Trophoblast cell (in vitro differentiated cells and primary cell): Measurements from ENCODE around the gene CEBPG.

ENCODE experiments used
- DNase-seq, 2 donors: peaks; one replicate each; pipeline ENCODE4 v3.0.0-alpha.2; 2016
- H2AFZ ChIP-seq: 2 replicates; pipeline ENCODE4 v1.6.1; 2013; ENCODE audit warnings: low read length, moderate library complexity, mild to moderate bottlenecking; ENCODE audit not compliant: insufficient read depth, poor library complexity
- H2AK5ac ChIP-seq: 2 replicates; pipeline ENCODE4 v1.6.1; 2013; ENCODE audit warnings: mild to moderate bottlenecking, low read length
- H2BK120ac ChIP-seq: 2 replicates; pipeline ENCODE4 v1.6.1; 2013; ENCODE audit warnings: low read length, mild to moderate bottlenecking, moderate library complexity; ENCODE audit not compliant: insufficient read depth, poor library complexity
- H2BK12ac ChIP-seq: 2 replicates; pipeline ENCODE4 v1.6.1; 2013; ENCODE audit warnings: mild to moderate bottlenecking, low read length, moderate library complexity
- H2BK5ac ChIP-seq: 2 replicates; pipeline ENCODE4 v1.6.1; 2013; ENCODE audit warnings: low read length, low read depth, moderate library complexity, mild to moderate bottlenecking; ENCODE audit not compliant: poor library complexity
- H3K14ac ChIP-seq: 2 replicates; pipeline ENCODE4 v1.6.1; 2013; ENCODE audit warnings: mild to moderate bottlenecking, low read length
- H3K18ac ChIP-seq: 2 replicates; pipeline ENCODE4 v1.6.1; 2013; ENCODE audit warnings: mild to moderate bottlenecking, low read length
- H3K23ac ChIP-seq: 2 replicates; pipeline ENCODE4 v1.6.1; 2013; ENCODE audit warnings: low read length
- H3K27ac ChIP-seq: 2 replicates; pipeline ENCODE4 v1.5.1; 2013; ENCODE audit warnings: low read depth, mild to moderate bottlenecking, inconsistent platforms, low read length, moderate library complexity
- H3K27me3 ChIP-seq: 2 replicates; pipeline ENCODE4 v1.6.1; 2013; ENCODE audit warnings: inconsistent platforms, mild to moderate bottlenecking, low read length, moderate library complexity; ENCODE audit not compliant: insufficient read depth
- H3K36me3 ChIP-seq, 2 experiments: 1 replicate in 1 of 2; 2 replicates in 1 of 2; pipeline ENCODE4 v1.6.1; 2013; ENCODE audit warnings: low read length in 2 of 2, mild to moderate bottlenecking in 2 of 2, moderate library complexity in 1 of 2; ENCODE audit not compliant: insufficient read depth in 2 of 2, control insufficient read depth in 1 of 2
- H3K4ac ChIP-seq: 2 replicates; pipeline ENCODE4 v1.6.1; 2013; ENCODE audit warnings: low read depth, mild to moderate bottlenecking, low read length, moderate library complexity
- H3K4me1 ChIP-seq, 2 experiments: 1 replicate in 1 of 2; 2 replicates in 1 of 2; pipeline ENCODE4 v1.6.1; 2013; ENCODE audit warnings: low read length in 2 of 2, mild to moderate bottlenecking in 2 of 2, moderate library complexity in 1 of 2; ENCODE audit not compliant: insufficient read depth in 2 of 2, control insufficient read depth in 1 of 2
- H3K4me2 ChIP-seq: 2 replicates; pipeline ENCODE4 v1.6.1; 2013; ENCODE audit warnings: inconsistent platforms, mild to moderate bottlenecking, low read length, moderate library complexity
- H3K4me3 ChIP-seq: 2 replicates; pipeline ENCODE4 v1.5.1; 2013; ENCODE audit warnings: mild to moderate bottlenecking, low read depth, low read length, inconsistent platforms
- H3K79me1 ChIP-seq: one replicate; pipeline ENCODE4 v1.6.1; 2013; ENCODE audit warnings: low read length
- H3K79me2 ChIP-seq: 2 replicates; pipeline ENCODE4 v1.6.1; 2013; ENCODE audit warnings: low read length, mild to moderate bottlenecking; ENCODE audit not compliant: control insufficient read depth, insufficient read depth, poor library complexity
- H3K9ac ChIP-seq: 2 replicates; pipeline ENCODE4 v1.6.1; 2013; ENCODE audit warnings: mild to moderate bottlenecking, low read length
- H3K9me3 ChIP-seq: 2 replicates; pipeline ENCODE4 v1.6.1; 2013; ENCODE audit warnings: low read depth, mild to moderate bottlenecking, control low read depth, inconsistent platforms, low read length; ENCODE audit not compliant: insufficient read depth
- H4K12ac ChIP-seq: 2 replicates; pipeline ENCODE4 v1.6.1; 2013; ENCODE audit warnings: low read depth, mild to moderate bottlenecking, low read length, moderate library complexity
- H4K8ac ChIP-seq: 2 replicates; pipeline ENCODE4 v1.6.1; 2013; ENCODE audit warnings: low read depth, mild to moderate bottlenecking, low read length, moderate library complexity
- H4K91ac ChIP-seq: one replicate; pipeline ENCODE4 v1.6.1; 2013; ENCODE audit warnings: low read depth, mild to moderate bottlenecking, low read length, moderate library complexity
- WGBS: extraction: QIAGEN DNeasy Blood & Tissue Kit; methylation state at CpG from one replicate; pipeline ENCODE4 v1.1.7; 2013; ENCODE audit warnings: missing lambda C conversion rate; ENCODE audit not compliant: insufficient read length, insufficient coverage; ENCODE audit errors: extremely low coverage; 5-methylcytosine and 5-hydroxymethylcytosine counted together

CEBPG gene

DNA sequence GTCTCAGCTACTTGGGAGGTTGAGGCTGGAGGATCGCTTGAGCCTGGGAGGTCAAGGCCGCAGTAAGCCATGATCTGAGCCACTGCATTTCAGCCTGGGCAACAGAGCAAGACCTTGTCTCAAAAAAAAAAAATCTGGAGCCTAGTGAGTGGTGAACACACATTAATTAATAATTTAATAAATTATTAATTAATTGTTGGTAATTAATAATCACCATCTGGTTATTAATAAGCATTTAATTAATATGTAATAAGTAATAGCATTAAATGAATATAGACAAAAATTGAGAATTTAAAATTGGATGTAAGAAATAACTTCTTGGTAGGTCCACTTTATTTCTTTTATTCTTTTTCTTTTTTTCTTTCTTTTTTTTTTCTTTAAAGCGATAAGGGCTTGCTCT lies 39.2 kb upstream of the CEBPG start:
- no peak overlapping the region for H3K14ac ChIP-seq

DNA sequence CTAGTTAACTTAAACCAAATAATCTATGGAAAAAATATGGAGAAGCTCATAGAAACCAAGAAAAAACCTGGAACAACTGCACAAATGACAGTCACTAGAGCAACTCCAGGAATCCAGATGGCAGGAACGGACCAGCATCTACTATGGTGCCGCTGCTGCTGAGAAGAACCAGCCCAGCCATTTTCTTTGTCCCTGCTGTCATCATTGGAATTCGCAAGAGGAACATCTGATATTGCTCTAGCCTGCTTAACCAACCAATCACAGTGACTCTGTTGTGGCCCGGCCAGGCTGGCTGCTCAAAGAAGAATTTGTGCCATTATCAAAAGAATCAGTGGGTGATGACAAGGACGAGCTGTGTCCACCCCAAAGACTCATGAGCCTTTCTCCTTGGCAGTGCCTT lies 38.1 kb upstream of the CEBPG start:
- no peak overlapping the region for H2BK5ac ChIP-seq
- no peak overlapping the region for H3K4ac ChIP-seq
- no peaks in the 10 kb centered on the region for H3K9me3 ChIP-seq
- no peak overlapping the region for H3K4me3 ChIP-seq
- no peak overlapping the region for H2BK12ac ChIP-seq
- no peak overlapping the region for H2BK120ac ChIP-seq
- no peaks in the 10 kb centered on the region for H3K79me1 ChIP-seq
- no peak overlapping the region for H3K9ac ChIP-seq
- DNase-seq = peak; percentile 48 to 78
- H3K14ac ChIP-seq = no peak overlapping the region
- H2AFZ ChIP-seq = no peak overlapping the region
- H4K12ac ChIP-seq = no peak overlapping the region
- no peaks in the 10 kb centered on the region for H3K36me3 ChIP-seq
- no CpG with 5 or more reads among the region's 5 CpGs for WGBS
- no peak overlapping the region for H3K27ac ChIP-seq
- no peaks in the 10 kb centered on the region for H3K27me3 ChIP-seq
- H3K4me1 ChIP-seq = no peaks in the 10 kb centered on the region
- H4K8ac ChIP-seq = no peak overlapping the region
- no peak overlapping the region for H2AK5ac ChIP-seq
- H3K79me2 ChIP-seq = no peaks in the 10 kb centered on the region
- no peak overlapping the region for H4K91ac ChIP-seq
- no peak overlapping the region for H3K4me2 ChIP-seq
- no peak overlapping the region for H3K23ac ChIP-seq
- no peak overlapping the region for H3K18ac ChIP-seq

More for the DNA sequence above, 39.2 kb upstream of the CEBPG start:
- H3K27ac ChIP-seq = no peak overlapping the region
- no peaks in the 10 kb centered on the region for H3K9me3 ChIP-seq
- H2AFZ ChIP-seq = no peak overlapping the region
- H2BK120ac ChIP-seq = no peak overlapping the region
- H4K91ac ChIP-seq = no peak overlapping the region
- H2BK12ac ChIP-seq = no peak overlapping the region
- no CpG with 5 or more reads among the region's 3 CpGs for WGBS
- no peak overlapping the region for H4K12ac ChIP-seq
- H3K4me2 ChIP-seq = no peak overlapping the region
- no peak overlapping the region for H2BK5ac ChIP-seq
- H3K36me3 ChIP-seq = no peaks in the 10 kb centered on the region
- no peak overlapping the region for H3K4me3 ChIP-seq
- no peak overlapping the region for H3K9ac ChIP-seq
- no peaks in the 10 kb centered on the region for H3K4me1 ChIP-seq
- no peaks in the 10 kb centered on the region for H3K27me3 ChIP-seq
- H2AK5ac ChIP-seq = no peak overlapping the region
- H3K18ac ChIP-seq = no peak overlapping the region
- H3K4ac ChIP-seq = no peak overlapping the region
- no peak for DNase-seq
- H3K79me2 ChIP-seq = no peaks in the 10 kb centered on the region
- H3K23ac ChIP-seq = no peak overlapping the region
- no peak overlapping the region for H4K8ac ChIP-seq
- no peaks in the 10 kb centered on the region for H3K79me1 ChIP-seq

DNA sequence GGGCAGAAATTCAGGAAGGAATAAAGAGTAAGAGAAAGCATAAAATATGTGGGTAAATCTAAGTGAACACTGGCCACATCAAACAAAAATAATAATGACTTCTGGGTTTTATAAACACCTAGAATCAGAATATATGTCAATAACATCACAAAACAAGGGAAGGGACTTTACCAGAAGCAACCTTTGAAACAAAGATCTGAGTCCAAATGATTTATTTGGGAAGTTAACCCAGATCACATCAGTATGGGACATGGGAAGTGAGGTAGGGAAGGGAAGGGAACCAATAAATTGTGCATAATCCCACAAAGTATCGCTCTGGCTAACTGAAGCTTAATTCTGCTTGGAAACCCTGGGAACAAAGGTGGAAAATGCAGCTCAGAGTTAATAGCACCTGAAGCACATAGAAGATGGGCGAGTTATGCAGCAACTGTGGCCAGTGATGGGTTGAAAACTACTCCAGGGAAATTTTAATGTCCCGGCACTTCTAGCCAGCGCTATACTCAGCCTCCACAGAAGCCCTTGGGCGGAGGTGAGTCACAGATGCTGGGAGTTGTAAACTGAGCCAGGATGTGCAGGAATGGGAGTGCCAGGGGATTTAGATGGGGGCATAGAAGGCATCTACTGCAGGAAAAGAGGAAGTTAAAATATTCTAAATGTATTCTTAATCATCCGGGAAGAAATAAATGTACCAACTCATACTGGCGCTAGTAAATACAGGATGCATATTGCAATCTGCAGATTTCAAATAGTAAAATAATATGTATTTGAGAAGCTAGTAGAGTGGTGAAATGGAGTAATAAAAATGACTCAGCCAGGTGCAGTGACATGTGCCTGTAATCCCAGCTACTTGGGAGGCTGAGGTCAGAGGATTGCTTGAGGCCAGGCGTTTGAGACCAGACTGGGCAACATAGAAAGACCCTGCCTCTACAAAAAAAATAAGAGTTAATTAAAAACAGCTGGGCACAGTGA lies 34.2 kb upstream of the CEBPG start:
- Histone ChIP-seq H3K9me3 (no peaks in the 10 kb centered on the region), H3K27ac (no peak overlapping the region), H3K79me1 (no peaks in the 10 kb centered on the region), H3K4me1 (no peaks in the 10 kb centered on the region), H3K79me2 (no peaks in the 10 kb centered on the region), H3K4me2 (no peak overlapping the region), H3K36me3 (no peaks in the 10 kb centered on the region), H4K8ac (no peak overlapping the region), H2BK5ac (no peak overlapping the region), H2BK120ac (no peak overlapping the region), H4K12ac (no peak overlapping the region), H3K18ac (no peak overlapping the region), H3K23ac (no peak overlapping the region), H3K27me3 (no peaks in the 10 kb centered on the region), H2BK12ac (no peak overlapping the region), H3K9ac (no peak overlapping the region), H3K4me3 (no peak overlapping the region), H4K91ac (no peak overlapping the region), H2AK5ac (no peak overlapping the region), H2AFZ (no peak overlapping the region), H3K14ac (no peak overlapping the region), H3K4ac (no peak overlapping the region)
- no CpG with 5 or more reads among the region's 8 CpGs for WGBS
- peak; percentile 45 to 53 for DNase-seq

DNA sequence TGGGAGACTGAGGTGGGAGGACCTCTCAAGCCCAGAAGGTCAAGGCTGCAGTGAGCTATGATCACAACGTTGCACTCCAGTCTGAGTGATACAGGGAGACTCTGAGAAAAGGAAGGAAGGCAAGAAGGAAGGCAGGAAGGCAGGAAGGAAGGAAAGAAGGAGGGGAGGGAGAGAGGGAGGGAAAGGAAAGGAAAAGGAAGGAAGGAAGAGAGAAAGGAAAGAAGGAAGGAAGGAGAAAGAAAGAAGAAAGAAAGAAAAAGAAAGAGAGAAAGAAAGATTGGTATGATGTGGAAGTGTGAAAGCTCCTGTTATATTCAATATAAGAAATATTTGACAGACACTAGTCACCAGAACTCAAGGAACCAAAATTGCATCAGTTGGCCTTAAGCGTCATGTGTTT lies 32.5 kb upstream of the CEBPG start:
- Histone ChIP-seq H3K4me3 (no peak overlapping the region), H3K27ac (no peak overlapping the region), H3K18ac (no peak overlapping the region), H3K4me1 (no peaks in the 10 kb centered on the region), H3K14ac (no peak overlapping the region), H3K79me2 (no peaks in the 10 kb centered on the region), H3K9me3 (no peaks in the 10 kb centered on the region), H4K8ac (no peak overlapping the region), H2BK120ac (no peak overlapping the region), H4K91ac (no peak overlapping the region), H3K4me2 (no peak overlapping the region), H2BK12ac (no peak overlapping the region), H3K23ac (no peak overlapping the region), H4K12ac (no peak overlapping the region), H2AFZ (no peak overlapping the region), H3K4ac (no peak overlapping the region), H3K36me3 (no peaks in the 10 kb centered on the region), H3K79me1 (no peaks in the 10 kb centered on the region), H3K27me3 (no peaks in the 10 kb centered on the region), H2BK5ac (no peak overlapping the region), H3K9ac (no peak overlapping the region), H2AK5ac (no peak overlapping the region)
- no CpG with 5 or more reads among the region's 2 CpGs for WGBS
- no peak for DNase-seq
